Endothelial cell of umbilical vein (primary cell): Measurements from ENCODE around the gene PKNOX1.

Experiments used
- CTCF ChIP-seq, 2 donors: IDR thresholded peaks; 1 replicate in 1 of 2; 2 replicates in 1 of 2; pipeline ENCODE4 v1.5.1; 2011; ENCODE audit warnings: low read length in 2 of 2, mild to moderate bottlenecking in 2 of 2, moderate library complexity in 2 of 2, control low read depth in 1 of 2, inconsistent platforms in 1 of 2, low read depth in 1 of 2; ENCODE audit not compliant: insufficient read depth in 1 of 2; ENCODE audit errors: extremely low read depth in 1 of 2
- FOS ChIP-seq: IDR thresholded peaks from 2 replicates; pipeline ENCODE4 v1.6.1; 2011; ENCODE audit warnings: mild to moderate bottlenecking, low read length, moderate library complexity, borderline replicate concordance; ENCODE audit not compliant: insufficient read depth
- MAX ChIP-seq: IDR thresholded peaks from 2 replicates; pipeline ENCODE4 v1.6.1; 2011; ENCODE audit not compliant: insufficient read depth, insufficient read length
- POLR2A ChIP-seq: IDR thresholded peaks from 2 replicates; pipeline ENCODE4 v1.6.1; 2012; ENCODE audit warnings: low read depth, mild to moderate bottlenecking, control low read depth, low read length
- POLR2AphosphoS5 ChIP-seq: IDR thresholded peaks from 2 replicates; pipeline ENCODE4 v1.6.1; 2012; ENCODE audit warnings: low read depth, mild to moderate bottlenecking, control low read depth, low read length, moderate library complexity; ENCODE audit not compliant: insufficient read depth

DNA sequence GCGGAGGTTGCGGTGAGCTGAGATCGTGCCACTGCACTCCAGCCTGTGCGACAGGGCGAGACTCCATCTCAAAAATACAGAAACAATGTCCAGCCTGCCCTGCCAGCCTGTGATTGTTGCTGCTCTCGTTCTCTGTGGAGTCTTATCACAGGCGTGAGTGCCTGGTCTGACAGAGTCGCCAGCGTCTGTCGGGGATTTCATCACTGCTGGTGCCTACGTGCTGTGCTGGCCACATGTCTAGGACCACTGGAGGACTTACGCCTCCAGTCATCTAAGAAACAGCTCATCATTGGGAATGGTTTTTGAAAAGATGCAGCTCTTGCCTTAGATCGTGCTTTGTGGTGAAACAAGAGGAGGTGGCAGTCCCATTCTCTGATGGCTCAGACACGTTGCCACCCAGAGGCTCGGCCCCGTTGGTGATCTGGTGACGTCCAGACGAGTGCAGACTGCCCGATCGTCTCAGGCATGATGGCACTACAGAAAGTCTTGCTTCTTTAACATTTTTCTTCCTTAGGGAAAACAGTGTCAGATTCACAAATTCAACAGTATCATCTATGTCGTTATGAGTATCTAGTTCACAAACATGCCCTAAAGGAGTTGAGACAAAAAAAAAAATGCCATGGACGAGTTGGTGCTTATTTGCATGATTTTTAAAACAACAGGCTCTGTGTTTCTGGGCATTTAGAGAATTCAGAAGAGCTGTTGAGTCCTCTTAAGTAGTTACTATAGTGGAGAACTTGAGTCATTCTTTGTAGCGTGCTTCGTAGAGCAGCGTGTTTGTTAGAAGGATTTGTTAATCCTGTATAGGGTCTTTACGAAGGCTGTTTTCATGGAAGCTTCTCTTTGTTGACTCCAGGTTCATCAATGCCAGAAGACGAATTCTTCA is 53.7 kb downstream of the PKNOX1 start:
- TF ChIP-seq CTCF (IDR thresholded peaks at IDR 0.05; ENCODE audit: extremely low read depth in 1 of 2, insufficient read depth in 1 of 2, low read depth in 1 of 2, low read length in 2 of 2) (no peak), MAX (no peak), POLR2A (no peak), POLR2AphosphoS5 (no peak), FOS (no peak)
